NCI-H69 (cell line): ENCODE data around the gene SOST.
A peak's percentile ranks its signal among the peaks of the same experiment; 100 is the strongest.

Experiments
- DNase-seq: peaks from one replicate; lab custom pipeline; 2025; lab: John Stamatoyannopoulos, UW

Gene SOST

DNA sequence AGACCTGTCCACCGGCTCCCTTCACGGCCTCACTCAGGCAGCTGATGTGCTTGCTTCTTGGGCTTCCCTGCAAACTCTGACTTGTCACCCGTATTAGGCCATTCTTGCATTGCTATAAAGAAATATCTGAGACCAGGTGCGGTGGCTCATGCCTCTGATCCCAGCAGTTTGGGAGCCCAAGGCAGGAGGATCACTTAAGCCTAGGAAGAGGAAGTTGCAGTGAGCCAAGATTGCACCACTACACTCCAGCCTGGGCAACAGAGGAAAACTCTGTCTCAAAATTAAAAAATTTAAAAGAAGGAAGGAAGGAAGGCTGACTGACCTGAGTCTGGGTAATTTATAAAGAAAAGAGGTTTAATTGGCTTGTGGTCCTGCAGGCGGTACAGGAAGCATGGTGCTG, 17.0 kb downstream of the SOST start:
- DNase-seq, result no peak

DNA sequence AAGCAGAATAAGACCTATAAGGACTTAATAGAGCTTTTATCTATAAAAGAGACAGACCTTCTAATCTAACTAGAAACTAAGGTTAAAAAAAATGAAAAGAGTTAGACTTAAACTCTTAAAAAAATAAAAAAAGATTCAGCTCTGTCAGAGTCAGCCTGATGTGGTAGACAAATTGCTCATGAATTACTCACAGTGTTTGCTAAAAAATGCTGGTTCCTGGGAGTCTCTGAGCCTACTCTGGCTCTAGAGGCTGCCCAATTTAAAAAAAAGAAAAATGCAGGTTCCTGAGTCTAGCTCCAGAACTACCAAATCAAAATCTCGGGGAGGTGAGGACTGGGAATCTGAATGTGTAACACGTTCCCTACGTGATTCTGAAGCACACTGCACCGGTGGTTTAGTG, 18.1 kb downstream of the SOST start:
- DNase-seq, result no peak

DNA sequence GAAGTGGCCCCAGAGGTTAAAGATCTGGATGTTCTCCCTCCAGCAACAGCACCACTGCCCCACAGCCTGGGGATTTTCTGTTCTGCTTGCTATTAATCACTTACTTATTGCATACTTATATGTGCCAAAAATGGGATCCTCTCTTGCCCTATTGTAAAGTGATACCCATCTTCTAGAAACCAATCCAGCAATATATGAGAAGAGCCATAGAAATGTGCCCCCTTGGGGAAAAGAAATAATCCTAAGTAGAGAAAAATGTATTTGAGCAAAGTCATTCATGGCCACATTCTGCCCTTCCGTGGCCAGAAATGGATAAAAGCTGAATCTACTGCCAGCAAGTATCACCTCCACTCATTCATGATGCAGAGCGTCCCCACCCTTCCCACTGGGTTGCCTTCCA, 20.9 kb downstream of the SOST start:
- no peak for DNase-seq

- DNase-seq, result no peak
These were observed 22.2 kb downstream of the SOST start for GRCh38 chr17:43736389-43736788.

DNA sequence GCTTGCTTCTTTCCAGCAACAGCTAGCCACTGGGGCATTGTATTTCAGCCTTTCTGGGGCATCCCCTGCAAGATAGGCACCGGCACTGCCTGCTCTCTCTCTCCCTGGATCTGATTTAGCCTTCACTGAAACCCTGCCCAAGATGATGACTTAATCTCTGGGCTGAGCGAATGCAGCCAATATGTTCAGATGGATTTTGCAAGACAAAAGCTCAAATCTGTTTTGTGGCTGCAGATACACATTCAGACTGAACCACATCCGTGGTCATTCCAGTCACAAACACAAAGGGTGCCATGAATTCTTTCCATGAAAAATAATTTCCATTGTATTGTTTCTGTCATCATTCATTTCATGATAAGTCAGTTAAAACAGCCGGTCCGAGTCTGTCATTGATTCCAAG, 24.2 kb downstream of the SOST start:
- DNase-seq, result no peak

DNA sequence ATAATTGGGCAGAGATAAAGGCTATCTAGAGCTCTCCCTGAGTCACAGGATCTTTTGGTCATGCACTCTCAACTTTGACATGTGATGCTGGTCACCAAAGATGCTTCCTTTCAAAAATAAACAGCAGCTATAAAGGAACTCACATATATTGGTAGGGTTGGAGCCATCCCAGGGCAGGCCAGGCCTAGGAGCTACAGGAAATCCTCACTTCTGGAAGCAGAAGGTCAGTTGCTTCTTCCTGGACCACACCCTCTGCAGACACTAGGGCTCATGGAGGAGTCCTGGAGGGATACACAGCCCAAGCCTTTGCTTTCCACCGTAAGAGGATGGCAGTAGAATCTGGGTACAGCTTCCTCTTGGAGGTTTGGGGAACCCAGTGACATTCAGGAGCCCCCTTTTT, 24.6 kb downstream of the SOST start:
- no peak for DNase-seq

- no peak for DNase-seq
These were observed 25.6 kb downstream of the SOST start for GRCh38 chr17:43732958-43733357.

- DNase-seq, result no peak
These were observed 30.5 kb downstream of the SOST start for GRCh38 chr17:43728081-43728480.

DNA sequence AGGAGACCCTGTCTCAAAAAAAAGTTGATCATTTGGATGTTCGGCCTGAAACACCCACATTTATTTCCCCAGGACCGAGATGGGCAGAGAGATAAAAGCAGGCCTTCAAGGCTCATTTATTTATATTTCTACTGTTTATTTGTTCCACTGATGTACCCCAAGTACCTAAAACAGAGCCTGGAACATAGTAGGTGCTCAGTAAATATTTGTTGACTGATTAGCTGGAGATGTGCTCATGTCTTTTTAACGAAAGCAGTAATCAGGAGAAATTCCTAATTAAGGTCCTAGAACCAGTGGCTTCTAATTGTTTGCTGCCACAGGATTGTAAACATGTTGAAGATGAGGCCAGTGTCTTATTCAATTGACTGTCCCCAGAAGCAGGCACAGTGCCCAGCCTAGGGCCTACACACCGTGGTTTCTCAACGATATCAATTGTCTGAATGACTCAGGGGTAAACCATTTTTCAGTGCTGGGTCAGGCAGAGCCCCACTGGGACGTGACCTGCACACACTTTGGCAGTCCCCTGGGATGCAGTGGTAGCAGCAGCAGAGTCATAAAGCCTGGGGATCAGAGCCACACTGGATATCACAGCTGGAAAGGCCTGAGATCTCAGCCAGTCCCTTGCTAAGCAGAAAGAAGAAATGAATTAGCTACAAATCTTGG, 34.8 kb downstream of the SOST start:
- no peak for DNase-seq

DNA sequence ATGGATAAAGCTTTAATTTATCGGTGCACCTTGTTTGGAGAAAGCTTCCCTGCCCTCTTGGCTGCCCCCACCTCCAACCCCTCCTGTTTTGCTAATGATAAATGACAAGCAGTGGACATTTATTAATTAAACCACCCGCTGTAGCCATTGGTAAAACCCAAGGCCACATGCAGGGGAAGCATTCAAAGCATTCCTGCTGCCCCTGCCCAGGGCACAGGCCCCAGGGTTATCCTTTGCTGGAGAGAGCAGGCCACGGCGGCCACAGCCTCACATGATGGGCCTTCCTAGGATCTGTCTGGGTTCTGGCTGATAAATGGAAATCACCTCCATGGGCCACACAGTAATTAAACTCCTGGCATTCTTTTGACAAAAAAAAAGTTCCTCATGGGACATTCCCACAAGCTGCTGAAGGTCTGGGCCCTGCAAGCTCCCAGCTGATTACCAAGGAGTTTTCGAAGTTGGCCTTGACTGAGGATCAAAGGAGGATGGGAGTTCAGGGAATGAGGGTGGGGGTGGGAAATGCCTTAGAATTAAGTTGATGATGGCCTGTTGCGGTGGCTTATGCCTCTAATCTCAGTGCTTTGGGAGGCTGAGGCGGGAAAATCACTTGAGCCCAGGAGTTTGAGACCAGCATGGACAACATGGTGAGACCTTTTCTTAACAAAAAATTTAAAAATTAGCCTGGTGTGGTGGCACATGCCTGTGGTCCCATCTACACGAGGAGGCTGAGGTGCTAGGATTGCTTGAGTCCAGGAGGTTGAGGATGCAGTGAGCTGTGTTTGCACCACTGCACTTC, 35.5 kb downstream of the SOST start:
- no peak for DNase-seq

DNA sequence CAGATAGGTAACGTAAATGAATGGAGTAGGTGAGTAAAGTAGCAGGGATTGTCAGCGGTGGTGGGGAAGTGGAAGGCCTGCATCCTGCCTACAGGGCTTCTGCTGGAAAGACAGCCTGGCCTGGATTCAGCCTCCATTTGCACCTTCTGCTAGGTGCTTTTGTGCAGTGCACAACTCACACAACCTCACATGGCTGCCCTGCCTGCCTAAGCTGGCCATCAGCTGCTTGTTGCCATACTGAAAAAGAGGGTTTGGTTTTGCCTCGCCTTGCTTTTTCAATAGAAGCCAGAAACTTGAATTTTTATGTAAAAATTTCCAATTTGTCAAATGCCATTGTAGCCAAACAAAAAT, 36.3 kb downstream of the SOST start:
- no peak for DNase-seq

DNA sequence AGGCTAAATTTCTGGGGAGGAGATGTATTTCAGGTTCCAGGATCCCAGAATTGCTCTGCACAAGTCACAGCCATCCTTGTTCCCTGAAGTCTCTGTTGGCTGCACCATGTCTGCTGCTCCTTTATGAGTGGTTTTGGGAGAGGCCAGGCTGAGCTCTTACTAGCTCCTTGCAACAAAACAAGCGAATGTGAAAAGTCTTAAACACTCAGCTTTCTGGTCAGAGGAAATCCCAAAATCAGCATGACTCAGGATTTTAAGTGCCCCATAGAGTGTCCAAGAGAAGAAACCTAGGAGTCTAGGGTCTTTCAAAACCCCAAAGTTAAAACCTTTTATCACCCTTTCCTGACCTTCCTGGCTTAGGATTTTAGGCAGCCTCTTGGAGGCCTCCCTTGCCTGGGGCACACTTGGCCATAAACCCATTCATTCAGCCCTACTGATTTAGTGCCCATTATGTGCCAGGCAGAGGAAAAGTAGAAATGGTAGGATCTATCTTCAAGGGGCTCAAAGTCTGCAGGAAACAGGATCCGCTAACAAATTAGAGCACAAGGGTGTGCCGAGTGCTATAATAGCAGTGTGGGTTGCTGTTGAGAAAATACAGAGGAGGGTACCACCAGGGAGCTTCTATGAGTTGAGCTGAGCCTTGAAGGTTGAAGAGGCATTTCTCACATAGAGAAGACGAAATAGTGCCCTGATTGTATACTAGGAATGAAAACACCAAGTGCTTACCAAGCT, 36.9 kb downstream of the SOST start:
- no peak for DNase-seq

GRCh38 chr17:43720311-43721060, 38.1 kb downstream of the SOST start:
- peak; percentile 23 for DNase-seq

GRCh38 chr17:43719578-43719977, 39.0 kb downstream of the SOST start:
- DNase-seq, result no peak

DNA sequence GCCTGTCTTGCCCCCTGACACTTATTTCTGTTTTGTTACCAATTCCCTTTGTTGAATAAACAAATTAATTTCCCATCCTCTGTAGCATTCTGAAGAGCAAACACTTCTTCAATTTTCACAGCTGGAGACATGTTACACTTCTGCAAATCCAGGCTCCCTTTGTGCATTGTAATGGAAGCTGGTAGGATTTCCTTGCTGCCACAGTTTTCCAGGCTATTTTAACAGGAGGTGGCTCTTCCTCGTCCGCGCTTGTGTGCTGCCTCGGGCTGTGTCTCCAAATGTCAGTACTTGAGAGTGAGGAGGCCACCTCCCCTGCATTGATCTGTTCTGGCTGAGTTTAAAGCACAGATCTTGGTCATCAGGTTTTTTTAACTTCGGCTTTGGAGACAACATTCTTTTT, 40.0 kb downstream of the SOST start:
- peak; percentile 88 for DNase-seq

DNA sequence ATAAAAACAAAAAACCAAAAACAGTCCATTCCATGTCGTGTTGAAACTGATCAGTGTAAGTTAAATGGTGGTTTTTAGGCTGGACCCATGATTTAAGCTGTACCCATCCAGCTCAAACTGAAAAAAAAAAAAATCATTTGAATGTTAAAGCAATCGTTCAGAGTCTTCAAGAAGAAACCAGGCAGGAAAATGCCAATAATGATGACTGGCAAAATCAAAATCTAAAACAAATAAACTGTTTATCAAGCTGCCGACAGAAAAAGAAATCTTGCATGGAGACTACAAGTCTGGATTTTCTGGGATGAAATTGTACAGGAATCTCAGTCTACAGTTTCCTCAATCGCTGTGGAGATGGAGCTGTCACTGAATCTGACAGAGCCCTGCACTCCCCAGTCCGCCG, 40.7 kb downstream of the SOST start:
- no peak for DNase-seq

DNA sequence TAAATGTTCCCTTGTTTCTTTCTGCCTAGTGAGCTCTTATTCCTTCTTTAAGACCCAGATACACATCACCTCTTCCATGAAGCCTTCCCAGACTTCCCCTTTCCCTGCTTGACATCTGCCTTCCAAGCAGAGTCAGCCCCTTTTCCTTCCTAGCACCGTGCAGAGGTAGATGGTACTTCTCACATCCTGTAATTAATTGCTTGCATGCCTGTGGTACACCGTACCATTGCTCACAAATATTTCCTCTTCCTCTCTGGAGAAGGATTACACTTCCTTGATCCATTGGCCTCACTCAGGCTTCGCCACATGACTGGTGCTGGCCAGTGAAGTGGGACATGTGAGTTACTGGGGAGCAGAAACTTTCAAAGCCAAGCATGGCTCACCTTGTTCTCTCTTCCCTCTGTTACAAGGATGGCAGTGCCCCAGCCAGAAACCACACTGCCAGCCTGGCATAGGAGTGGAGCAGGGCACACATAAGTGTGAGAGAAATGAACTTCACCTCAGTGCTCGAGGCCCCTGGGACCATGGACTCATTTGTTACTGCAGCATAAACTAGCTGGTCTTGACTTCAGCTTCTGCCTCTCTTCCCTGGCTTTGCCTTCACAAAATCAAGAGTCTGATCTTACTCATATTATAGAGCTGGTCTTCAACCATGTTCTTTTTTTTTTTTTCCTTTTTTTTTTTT, 44.0 kb downstream of the SOST start:
- no peak for DNase-seq

- DNase-seq, result peak; percentile 54
These were observed 45.0 kb downstream of the SOST start for GRCh38 chr17:43713494-43714162.

DNA sequence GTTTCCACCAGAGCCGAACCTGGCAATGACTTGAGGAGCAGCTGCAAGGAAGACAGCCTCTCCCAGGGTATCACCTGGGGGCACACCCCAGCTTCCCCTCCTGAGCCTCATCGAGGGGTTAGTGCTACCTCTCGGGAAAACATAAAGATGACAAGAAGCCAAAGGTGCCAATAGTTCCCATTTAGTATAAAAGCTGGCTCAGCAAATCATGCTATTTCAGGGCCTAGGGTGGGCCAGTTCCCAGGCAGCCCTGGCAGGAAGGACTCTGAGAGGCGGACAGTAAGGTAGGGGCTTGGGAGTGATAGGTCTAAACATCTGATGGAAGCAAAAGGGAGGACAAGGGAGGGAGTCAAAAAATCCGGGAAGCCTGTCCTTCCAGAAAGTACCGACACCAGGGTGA, 46.2 kb downstream of the SOST start:
- no peak for DNase-seq

DNA sequence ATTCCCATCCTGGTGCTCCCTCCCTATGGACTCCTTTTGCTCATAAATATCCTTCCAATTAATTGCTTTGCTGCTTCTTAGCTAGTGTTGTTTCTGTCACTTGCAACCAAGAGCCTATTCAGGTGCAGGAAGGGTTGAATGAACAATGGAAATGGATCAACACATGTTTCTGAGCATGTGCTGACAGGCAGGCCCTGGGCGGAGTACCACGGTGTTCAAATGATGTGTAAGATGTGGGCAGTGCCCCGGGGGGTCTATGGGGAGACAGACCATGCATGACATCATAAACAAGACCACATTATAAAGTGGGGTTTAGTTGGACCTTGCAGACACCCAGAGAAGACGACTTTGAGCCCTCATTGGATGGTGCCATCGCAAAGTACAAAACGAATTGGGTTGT, 48.5 kb downstream of the SOST start:
- DNase-seq, result no peak

DNA sequence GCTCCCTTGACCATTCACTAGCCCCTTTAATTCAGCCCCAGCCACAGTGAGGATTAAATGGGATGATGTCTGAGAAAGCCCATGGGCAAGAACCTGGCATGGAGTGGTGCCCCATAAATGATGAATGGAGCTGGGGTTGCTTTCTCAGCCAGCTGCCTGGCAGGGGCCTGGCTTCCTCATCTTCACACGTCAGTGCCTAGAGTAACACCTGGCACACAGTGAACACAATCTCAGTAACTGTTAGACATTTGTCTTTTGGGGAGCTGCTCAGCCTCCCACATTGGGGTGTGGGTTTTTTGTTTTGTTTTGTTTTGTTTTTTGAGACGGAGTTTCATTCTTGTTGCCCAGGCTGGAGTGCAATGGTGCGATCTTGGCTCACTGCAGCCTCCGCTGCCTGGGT, 49.4 kb downstream of the SOST start:
- DNase-seq, result no peak
